HG03439 (cell line): Measurements from ENCODE around the gene TSPAN15.
"Not testable (repeated sequence)": the region's sequence is repeated elsewhere in the genome, so short reads cannot be mapped to it uniquely, and the experiment has no call there.

ENCODE experiments used
- ATAC-seq: cut with Tn5 transposase; IDR thresholded peaks from one replicate; pipeline ENCODE4 v1.9.1; 2021; ENCODE audit warnings: mild to moderate bottlenecking, moderate library complexity; ENCODE audit not compliant: unreplicated experiment

TSPAN15 gene

DNA sequence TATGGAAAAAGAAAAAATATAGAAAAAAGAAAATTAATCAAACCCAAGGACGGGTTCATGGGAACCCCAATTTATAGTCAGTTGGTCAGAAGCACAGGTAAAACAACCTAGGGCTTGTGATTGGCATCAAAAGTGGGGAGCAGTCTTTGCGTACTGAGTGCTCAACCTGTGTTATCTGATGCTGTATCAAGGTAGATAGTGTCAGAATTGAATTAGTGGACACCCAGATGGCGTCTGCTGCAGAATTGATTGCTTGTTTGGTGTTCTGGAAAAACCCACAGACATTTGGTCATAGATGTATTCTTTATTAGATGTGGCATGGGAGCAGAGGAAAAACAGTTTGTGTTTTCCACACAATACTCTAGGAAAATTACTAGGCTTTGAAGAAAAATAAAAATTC, 82.4 kb downstream of the TSPAN15 start:
- no peak for ATAC-seq

DNA sequence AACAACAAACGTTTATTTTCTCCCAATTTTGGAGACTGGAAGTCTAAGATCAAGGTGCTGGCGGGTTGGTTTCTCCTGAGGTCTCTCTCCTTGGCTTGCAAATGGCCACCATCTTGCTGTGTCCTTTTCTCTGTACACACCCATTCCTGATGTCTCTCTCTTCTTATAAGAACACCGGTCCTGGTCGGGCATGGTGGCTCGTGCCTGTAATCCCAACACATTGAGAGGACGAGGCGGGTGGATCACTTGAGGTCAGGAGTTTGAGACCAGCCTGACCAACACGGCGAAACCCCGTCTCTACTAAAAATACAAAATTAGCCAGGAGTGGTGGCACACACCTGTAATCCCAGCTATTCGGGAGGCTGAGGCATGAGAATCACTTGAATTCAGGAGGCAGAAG, 85.3 kb downstream of the TSPAN15 start:
- not testable (repeated sequence) for ATAC-seq

DNA sequence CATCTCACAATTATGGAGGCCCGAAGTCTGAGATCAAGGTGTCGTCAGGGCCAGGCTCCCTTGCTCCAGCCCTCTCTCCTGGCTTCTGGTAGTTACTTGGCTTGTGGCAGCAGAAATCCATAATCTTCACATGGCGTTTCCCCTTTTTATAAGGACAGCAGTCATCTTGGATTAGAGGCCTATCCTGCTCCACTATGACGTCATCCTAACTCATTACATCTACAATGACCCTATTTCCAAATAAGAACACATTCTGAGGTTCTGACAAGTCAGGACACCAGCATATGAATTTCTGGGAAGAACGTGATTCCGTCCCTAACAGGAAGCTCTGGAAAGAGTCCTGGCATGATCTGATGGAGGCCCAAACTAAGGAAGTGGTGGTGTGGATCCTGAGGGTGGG, 86.2 kb downstream of the TSPAN15 start:
- ATAC-seq: no peak

DNA sequence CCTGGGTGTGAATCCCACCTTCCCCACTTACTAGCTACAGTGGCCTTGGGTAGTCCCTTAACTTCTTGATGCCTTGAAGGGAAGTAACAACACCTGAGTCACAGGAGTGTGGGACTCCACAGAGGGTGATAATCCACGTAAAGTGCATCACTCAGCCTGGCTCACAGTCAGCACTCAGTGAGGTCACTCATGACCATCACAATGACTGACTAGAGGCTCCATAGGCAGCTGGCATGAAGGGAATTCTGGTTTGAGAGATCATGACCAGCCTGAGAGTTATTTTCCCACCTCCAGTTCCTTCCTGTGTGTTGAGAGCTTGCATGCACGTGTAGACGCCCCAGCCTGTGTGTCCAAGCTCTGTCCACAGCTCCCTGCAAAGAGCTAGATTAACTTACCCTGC, 87.2 kb downstream of the TSPAN15 start:
- ATAC-seq: no peak

DNA sequence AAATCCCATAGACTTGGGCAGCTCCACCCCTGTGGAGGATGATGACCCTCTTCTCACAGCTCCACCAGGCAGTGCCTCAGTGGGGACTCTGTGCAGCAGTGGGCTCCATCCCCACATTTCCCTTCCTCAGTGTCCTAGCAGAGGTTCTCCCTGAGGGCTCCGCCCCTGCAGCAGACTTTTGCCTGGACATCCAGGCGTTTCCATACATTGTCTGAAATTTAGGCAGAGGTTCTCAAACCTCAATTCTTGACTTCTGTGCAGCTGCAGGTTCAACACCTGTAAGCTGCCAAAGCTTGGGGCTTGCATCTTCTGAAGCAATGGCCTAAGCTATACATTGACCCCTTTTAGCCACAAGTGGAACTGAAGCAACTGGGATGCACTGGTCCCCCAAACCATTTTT, 90.2 kb downstream of the TSPAN15 start:
- no peak for ATAC-seq

DNA sequence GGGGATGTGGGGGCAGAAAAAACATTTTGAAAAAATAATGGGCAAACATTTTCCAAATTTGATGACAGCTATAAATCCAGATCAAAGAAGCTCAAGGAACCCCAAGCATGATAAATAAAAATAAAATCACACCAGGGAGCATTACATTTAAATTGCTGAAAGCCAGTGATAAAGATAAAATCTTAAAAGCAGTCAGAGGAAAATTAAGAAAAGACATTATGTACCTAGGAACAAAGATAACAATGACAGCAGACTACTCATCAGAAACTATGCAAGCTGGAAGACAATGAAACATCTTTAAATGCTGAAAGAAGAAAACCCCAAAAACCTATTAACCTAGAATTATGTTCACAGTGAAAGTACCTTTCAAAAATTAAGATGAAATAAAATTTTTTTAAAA, 98.7 kb downstream of the TSPAN15 start:
- no peak for ATAC-seq

DNA sequence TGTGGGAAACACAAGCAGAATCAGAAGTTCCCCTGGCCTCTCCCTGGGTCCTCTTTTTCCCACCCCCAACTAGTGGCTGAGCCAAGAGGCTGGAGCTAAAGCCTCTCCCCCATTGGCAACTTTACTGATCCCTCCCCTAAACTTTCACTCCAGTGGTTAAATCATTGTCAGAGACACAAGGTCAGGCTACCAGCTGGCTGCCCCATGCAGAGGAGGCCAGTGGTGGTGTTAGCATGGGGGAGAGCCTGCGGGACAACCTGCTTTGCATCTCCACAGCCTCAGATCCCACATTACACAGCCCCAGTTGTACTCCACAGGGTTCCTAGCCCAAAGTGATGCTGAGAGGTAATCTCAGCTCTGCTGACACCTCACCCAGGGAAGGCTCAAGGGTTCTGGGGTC, 101.0 kb downstream of the TSPAN15 start:
- ATAC-seq: no peak

DNA sequence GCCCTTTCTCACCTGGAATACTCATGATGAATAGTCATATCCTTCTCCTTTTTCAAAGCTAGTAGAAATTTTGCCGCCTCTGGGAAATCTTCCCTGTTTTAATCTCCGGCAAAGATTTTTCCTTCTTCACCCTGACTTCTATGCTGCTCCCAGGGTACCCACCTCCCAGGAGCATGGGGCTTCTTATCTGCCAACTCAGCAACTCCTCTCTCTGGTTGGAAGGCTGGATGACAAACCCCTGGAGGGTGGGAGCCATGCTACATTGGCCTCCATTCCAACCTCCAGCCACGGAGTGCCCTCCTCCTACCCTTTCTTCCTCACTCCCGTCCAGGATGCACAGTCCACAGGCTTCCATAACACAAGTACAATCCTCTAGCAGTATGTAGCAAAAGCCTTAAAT, 102.1 kb downstream of the TSPAN15 start:
- ATAC-seq: no peak

DNA sequence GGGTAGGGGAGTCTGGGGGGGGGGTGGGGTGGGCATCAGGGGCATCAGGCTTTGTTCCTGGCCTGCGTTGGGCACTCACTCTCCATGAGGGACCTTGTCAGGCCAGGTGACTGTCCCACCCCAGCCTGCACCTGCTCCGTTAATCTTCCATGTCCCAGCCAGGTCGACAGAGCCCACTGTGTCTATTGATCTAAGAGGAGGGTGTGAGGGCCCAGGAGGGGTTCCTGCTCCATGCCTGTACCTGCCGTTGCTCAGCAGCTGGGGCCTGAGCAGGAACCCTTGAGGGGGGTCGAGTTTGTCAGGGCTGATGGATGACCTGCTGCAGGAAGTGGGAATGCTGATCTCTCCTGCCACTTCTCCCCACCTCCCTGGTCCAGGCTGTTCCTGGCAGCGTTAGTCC, 103.3 kb downstream of the TSPAN15 start:
- no peak for ATAC-seq
